ENCODE results near the gene ACTRT2. TPM values are rescaled to one million over a fixed set of nuclear protein-coding genes. Genes with fewer than 3 reads are reported as not detected.

The ACTRT2 gene
- total RNA-seq, 4 donors from 2014 or later: not detected

DNA sequence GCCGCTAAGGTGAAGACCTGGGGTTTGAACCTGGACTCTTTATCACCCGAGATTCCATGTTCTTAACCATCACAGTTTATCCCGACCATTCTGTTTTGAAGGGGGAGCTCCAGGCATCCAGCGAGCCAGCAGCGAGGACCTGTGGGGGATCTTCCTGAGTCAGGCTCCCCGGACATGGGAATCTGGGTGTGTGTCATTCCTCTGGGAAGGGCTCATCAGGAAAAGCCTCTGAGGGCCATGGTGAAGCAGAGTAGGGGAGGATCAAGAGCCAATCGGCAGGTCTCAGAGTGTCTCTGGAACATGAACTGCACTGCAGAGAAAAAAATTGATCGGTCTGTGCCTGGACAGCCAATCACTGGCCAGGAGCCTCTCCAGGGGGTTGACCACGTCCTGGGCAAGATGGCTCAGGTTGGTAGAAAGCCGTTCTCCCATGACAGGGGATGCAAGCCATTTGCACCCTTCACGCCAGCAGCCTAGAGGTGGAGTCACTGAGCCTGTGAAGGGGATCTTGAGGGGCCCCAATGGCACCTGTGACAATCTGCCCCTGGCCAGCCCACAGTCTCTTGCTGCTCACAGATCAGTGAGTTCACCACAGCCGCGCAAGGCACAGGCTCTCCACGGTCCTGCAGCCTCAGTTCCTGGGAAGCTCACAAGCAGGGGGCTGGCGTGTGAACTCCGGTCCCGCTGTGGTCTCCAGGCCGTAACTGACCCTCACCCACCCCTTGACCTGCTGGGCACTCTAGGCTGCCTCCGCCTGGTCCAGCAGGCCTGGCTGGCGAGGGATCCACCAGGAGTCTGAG lies 20.4 kb upstream of the ACTRT2 start:
- Histone ChIP-seq H3K4me1 (no peaks in the 10 kb centered on the region), H3K27ac (no peak overlapping the region), H3K36me3 (no peaks in the 10 kb centered on the region), H3K27me3 (peaks cover 0 to 12% of the 10 kb centered on the region in 2 donors), H3K9me3 (peaks cover 0 to 3% (median 1%) of the 10 kb centered on the region in 4 donors), H3K4me3 (no peak overlapping the region)
- 66 to 77% methylated on average over 11 to 18 of the region's 20 CpGs for WGBS, 2 donors
- TF ChIP-seq POLR2A (IDR thresholded peaks at IDR 0.05): no peak
- TF ChIP-seq, protein P1, sequence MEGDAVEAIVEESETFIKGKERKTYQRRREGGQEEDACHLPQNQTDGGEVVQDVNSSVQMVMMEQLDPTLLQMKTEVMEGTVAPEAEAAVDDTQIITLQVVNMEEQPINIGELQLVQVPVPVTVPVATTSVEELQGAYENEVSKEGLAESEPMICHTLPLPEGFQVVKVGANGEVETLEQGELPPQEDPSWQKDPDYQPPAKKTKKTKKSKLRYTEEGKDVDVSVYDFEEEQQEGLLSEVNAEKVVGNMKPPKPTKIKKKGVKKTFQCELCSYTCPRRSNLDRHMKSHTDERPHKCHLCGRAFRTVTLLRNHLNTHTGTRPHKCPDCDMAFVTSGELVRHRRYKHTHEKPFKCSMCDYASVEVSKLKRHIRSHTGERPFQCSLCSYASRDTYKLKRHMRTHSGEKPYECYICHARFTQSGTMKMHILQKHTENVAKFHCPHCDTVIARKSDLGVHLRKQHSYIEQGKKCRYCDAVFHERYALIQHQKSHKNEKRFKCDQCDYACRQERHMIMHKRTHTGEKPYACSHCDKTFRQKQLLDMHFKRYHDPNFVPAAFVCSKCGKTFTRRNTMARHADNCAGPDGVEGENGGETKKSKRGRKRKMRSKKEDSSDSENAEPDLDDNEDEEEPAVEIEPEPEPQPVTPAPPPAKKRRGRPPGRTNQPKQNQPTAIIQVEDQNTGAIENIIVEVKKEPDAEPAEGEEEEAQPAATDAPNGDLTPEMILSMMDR (IDR thresholded peaks at IDR 0.05): no peak
- TF ChIP-seq EP300 (IDR thresholded peaks at IDR 0.05): no peak
- DNase-seq (ENCODE audit: low spot score in 2 of 2): no peak

- 86 to 89% methylated on average over 37 to 47 of the region's 47 CpGs for WGBS, 2 donors
- no peak overlapping the region for H3K27ac ChIP-seq
Measured at GRCh38 chr1:3001471-3002348, 19.6 kb upstream of the ACTRT2 start.

DNA sequence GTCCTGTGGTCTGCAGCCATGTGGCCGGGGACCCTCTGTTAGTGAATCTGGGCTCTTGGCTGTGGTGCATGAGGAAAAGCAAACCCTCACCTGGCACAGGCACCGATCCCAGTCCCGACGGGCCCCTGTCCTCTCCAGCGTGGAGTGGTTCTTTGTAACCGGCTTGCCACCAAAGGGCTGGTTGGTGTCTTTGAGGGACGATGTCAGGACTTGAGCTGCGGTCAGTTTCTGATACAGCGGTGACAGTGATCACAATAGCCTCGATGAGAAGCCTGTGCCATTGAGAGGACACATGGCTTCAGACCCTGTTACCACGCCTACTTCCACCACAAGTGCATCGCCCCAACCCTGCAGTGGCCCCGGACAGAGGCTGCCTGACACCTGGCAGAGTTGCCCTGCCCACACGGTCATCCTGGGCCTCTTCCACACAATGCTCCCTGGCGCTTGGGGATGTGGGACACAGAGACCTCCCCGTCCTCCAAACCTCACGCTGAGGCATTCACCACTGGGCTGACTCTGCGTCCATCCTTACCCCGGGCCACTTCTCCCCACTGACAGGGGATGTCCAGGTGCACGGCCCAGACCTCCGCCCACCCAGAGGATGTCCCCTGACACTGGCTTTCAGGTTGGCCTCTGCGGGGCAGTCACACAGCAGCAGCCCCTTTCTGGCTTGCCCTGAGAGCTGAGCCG lies 18.8 kb upstream of the ACTRT2 start:
- peaks cover 0 to 4% (median 0%) of the 10 kb centered on the region in 4 donors for H3K9me3 ChIP-seq
- H3K36me3 ChIP-seq: no peaks in the 10 kb centered on the region
- DNase-seq (ENCODE audit: low spot score in 2 of 2): no peak
- TF ChIP-seq, protein P1 (IDR thresholded peaks at IDR 0.05): no peak
- TF ChIP-seq EP300 (IDR thresholded peaks at IDR 0.05) (no peak), POLR2A (IDR thresholded peaks at IDR 0.05) (no peak)
- H3K27me3 ChIP-seq: peaks cover 0 to 12% of the 10 kb centered on the region in 2 donors
- whole genome bisulfite sequencing, 2 donors: 92 to 94% methylated on average over 23 of the region's 23 CpGs
- no peaks in the 10 kb centered on the region for H3K4me1 ChIP-seq
- H3K4me3 ChIP-seq: no peak overlapping the region
- no peak overlapping the region for H3K27ac ChIP-seq

More at GRCh38 chr1:3001471-3002348, 19.6 kb upstream of the ACTRT2 start:
- Histone ChIP-seq H3K36me3 (no peaks in the 10 kb centered on the region), H3K9me3 (no peaks in the 10 kb centered on the region), H3K4me3 (no peak overlapping the region), H3K4me1 (no peaks in the 10 kb centered on the region), H3K27me3 (peaks cover 0 to 12% of the 10 kb centered on the region in 2 donors)
- TF ChIP-seq, protein P1 (IDR thresholded peaks at IDR 0.05): no peak
- TF ChIP-seq POLR2A (IDR thresholded peaks at IDR 0.05): no peak
- TF ChIP-seq EP300 (IDR thresholded peaks at IDR 0.05): no peak
- no peak for DNase-seq (ENCODE audit: low spot score in 2 of 2)

DNA sequence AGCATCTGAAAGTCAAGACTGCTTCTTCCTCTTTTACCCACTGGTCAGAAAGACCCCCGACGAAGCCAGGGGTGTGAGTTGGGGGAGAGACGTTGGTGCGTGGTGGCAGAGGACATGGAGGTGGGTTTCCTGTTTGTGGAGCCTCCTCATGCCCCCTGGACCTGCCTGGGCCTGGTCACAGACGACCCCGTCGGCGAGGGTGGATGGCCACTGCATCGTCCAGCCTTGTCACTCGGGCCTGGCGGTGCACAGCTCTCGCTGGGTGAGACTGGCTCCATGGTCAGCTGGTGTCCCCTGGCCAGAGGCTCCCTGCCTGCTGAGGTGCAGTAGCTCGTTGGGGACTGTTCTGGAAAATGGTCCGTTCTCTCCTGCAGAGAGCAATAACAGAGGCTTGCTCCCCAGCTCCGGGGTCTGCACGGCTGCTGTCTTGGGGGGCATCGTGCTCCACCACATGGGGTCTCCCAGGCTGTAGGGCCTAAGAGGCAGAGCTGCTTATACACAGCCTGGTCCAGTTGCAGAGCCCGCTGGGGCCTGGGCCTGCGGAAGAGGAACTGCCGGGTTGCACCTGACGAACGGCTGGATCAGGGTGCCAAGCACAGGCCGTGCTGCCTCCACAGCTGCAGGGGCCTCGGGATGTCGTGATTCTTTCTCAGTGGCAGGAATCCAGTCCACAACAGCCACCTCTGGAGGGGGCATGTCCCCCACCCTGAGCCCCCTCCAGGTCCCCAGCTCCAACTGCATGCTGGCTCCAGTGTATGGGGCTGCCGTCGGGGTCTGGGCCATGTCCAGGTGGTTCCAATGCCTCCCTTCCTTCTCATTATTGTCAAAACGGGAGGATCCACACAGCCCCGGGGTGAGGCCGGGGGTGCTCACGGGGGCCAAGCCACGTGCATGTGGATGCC lies 18.0 kb upstream of the ACTRT2 start:
- H3K36me3 ChIP-seq: no peaks in the 10 kb centered on the region
- H3K27ac ChIP-seq: no peak overlapping the region
- H3K4me3 ChIP-seq: no peak overlapping the region
- TF ChIP-seq POLR2A (IDR thresholded peaks at IDR 0.05): no peak
- TF ChIP-seq, protein P1 (IDR thresholded peaks at IDR 0.05): no peak
- TF ChIP-seq EP300 (IDR thresholded peaks at IDR 0.05): no peak
- no peak for DNase-seq (ENCODE audit: low spot score in 2 of 2)
- H3K4me1 ChIP-seq: no peaks in the 10 kb centered on the region
- peaks cover 0 to 12% of the 10 kb centered on the region in 2 donors for H3K27me3 ChIP-seq
- WGBS, 2 donors: 72 to 79% methylated on average over 14 to 15 of the region's 32 CpGs
- peaks cover 0 to 11% (median 0%) of the 10 kb centered on the region in 4 donors for H3K9me3 ChIP-seq
